Ishikawa (cell line): Measurements from ENCODE around the gene NRG3.

Experiments
- CEBPB ChIP-seq: IDR thresholded peaks from 2 replicates; pipeline ENCODE4 v1.6.1; 2012
- CREB1 ChIP-seq: IDR thresholded peaks from 2 replicates; pipeline ENCODE4 v1.6.1; 2012; ENCODE audit warnings: low read depth
- EP300 ChIP-seq: IDR thresholded peaks from 2 replicates; pipeline ENCODE4 v1.6.1; 2012; ENCODE audit warnings: borderline replicate concordance
- MAX ChIP-seq: IDR thresholded peaks from 2 replicates; pipeline ENCODE4 v1.6.1; 2012
- NFIC ChIP-seq: IDR thresholded peaks from 2 replicates; pipeline ENCODE4 v1.6.1; 2012
- RAD21 ChIP-seq: IDR thresholded peaks from 2 replicates; pipeline ENCODE4 v1.6.1; 2012; ENCODE audit warnings: low read depth
- REST ChIP-seq: IDR thresholded peaks from 2 replicates; pipeline ENCODE4 v1.6.1; 2012; ENCODE audit warnings: low read depth, mild to moderate bottlenecking
- TCF12 ChIP-seq: IDR thresholded peaks from 2 replicates; pipeline ENCODE4 v1.6.1; 2012; ENCODE audit warnings: low read depth
- USF1 ChIP-seq: IDR thresholded peaks from 2 replicates; pipeline ENCODE4 v1.6.1; 2012
- YY1 ChIP-seq: IDR thresholded peaks from 2 replicates; pipeline ENCODE4 v1.6.1; 2012; ENCODE audit warnings: low read depth
- ZBTB7A ChIP-seq: IDR thresholded peaks from 2 replicates; pipeline ENCODE4 v1.6.1; 2012; ENCODE audit warnings: low read depth

GRCh38 chr10:82331716-82332115 lies 456.7 kb downstream of the NRG3 start:
- no peak for TF ChIP-seq CEBPB
- no peak for TF ChIP-seq NFIC
- TF ChIP-seq YY1 = no peak
- no peak for TF ChIP-seq USF1
- no peak for TF ChIP-seq EP300
- no peak for TF ChIP-seq MAX
- no peak for TF ChIP-seq TCF12
- no peak for TF ChIP-seq CREB1
- no peak for TF ChIP-seq RAD21
- TF ChIP-seq REST = no peak
- TF ChIP-seq ZBTB7A = no peak
